ENCODE measurements around the gene GINS1.

DNA sequence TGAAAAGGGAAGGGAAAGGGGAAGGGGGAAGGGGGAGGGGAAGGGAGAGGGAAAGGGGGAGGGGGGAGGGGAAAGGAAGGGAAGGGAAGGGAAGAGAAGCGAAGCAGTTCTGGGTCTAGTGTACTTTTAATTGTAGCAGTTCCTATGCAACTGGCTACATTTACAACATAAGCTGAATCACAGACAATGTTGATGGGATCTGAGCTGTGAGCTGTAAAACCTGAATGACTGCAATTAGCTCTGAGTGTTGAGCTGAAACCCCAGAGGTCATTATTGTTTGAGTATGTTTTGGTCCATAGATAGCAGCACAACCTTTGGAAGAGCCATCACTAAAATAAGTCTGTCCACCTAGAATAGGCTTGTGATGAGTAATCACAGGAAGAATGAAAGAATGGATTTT is 9.7 kb upstream of the GINS1 start:
- TF ChIP-seq, protein P1, sequence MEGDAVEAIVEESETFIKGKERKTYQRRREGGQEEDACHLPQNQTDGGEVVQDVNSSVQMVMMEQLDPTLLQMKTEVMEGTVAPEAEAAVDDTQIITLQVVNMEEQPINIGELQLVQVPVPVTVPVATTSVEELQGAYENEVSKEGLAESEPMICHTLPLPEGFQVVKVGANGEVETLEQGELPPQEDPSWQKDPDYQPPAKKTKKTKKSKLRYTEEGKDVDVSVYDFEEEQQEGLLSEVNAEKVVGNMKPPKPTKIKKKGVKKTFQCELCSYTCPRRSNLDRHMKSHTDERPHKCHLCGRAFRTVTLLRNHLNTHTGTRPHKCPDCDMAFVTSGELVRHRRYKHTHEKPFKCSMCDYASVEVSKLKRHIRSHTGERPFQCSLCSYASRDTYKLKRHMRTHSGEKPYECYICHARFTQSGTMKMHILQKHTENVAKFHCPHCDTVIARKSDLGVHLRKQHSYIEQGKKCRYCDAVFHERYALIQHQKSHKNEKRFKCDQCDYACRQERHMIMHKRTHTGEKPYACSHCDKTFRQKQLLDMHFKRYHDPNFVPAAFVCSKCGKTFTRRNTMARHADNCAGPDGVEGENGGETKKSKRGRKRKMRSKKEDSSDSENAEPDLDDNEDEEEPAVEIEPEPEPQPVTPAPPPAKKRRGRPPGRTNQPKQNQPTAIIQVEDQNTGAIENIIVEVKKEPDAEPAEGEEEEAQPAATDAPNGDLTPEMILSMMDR (IDR thresholded peaks at IDR 0.05), result no peak
- no peak for TF ChIP-seq POLR2A (IDR thresholded peaks at IDR 0.05)
